Epidermal melanocyte (primary cell): ENCODE results near the gene DUSP7.

Source experiments
- DNase-seq: peaks from one replicate; pipeline ENCODE4 v3.0.0; 2011; ENCODE audit warnings: low spot score; ENCODE audit not compliant: insufficient read length

DUSP7 gene

DNA sequence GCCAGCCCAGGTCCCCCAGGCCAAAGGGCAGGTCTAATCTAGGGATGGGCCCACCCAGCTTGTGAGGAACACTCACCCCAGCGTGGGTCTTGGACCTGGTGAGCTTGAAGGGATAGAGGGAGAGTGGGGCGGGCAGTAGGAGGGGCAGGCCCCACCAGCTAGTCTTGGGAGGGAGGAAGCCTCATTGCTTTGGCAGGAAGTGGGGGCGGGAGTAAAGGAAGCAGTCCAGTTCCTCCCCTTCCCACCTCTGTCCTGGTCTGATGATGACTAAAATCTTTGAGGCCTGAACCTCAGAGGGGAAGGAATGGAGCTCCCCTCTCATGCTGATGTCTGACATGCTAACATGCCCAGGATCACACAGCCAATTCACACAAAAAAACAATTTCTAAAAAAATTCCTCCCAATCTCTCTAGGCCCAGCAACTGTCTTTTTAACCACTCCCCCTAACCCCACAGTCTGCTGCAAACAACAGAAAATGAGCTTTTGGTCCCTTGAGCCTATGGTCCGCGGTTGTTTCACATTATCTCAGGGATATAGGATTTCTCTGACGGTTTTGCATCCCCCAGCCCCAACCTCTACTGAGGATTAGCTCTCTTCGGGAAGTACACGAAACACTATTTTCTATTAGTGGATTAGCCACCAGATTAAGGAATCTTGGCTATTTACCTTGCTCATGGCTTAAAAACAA, 30.7 kb upstream of the DUSP7 start:
- no peak for DNase-seq

DNA sequence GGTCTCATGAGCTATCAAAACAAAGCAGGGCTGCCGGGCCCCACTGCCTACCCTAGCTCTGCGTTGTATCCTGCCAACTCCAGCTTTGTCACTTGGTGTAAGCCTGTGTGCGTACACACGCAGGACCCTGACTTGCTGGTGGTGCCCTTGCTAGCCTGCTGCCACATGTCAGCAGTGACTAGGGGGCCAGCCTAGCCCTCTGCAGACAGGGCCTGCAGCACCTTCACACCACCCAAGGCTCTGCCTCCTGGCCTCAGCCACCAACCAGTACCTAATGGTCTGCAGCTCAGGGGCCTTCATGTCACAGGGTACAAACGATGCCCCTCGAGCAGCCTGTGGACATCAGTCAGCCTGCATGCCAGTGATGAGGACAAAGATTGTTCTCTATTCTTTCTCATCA, 30.1 kb upstream of the DUSP7 start:
- DNase-seq: no peak

DNA sequence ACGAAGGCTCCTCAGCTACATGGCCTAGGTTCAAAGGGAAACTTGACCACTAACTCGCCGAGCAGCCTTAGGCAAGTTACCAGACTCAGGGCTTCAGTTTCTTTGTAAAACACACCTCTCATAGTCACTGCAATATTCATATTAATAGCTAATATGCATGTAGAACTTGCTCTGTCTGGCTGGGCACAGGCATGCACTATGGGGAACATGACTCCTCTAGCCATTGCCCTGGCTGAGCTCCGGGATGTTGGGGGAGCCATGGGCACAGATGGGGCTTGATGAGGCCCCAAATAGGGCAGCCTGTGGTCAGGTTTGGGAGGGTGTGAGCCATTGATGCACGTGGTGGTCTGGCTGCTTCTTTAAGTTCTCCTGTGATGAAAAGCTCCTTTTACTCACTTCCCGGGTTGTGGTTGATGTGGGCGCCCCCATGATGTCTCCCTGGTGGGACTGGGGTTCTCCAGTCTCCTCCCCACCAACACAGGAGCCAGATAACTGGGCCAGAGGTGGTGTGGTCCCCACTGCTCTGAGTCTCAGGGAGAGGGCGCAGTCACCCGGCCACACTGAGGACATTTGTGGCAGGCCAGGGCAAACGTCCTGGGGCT, 29.4 kb upstream of the DUSP7 start:
- DNase-seq: no peak

DNA sequence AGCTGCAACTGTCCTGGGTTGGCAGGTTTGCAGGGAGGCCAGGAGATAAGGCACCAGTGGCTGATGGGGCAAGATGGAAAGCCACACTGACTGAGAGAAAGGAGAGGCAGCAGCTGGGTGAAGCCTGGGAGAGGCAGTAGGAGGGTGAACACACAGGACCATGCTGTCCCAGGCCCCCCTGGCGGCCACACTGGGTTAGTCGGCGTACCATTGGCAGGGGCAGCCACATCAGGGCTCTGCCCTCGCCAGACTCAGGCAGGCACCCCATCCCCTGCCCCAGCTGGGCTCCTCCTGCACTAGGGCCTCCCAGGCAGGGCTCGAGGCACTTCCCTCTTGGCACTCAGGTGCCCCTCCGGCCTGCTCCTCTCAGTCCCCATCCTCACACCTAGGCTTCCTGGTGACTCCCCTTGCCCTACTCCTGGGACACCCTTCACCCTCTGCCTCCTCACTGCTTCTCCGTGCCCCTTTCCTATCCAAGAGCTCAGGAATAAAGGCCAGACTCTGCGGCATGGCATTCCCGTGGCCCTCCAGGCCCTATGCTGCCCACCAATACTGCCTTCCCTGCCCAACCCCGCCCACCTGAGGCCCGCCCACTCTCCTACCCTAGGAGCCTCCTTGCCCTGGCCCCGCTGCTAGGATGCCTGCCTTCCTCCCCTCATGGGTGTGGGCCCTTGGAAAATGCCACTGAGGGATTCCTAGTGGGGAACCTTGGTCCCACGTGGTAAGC, 28.7 kb upstream of the DUSP7 start:
- DNase-seq: no peak

DNA sequence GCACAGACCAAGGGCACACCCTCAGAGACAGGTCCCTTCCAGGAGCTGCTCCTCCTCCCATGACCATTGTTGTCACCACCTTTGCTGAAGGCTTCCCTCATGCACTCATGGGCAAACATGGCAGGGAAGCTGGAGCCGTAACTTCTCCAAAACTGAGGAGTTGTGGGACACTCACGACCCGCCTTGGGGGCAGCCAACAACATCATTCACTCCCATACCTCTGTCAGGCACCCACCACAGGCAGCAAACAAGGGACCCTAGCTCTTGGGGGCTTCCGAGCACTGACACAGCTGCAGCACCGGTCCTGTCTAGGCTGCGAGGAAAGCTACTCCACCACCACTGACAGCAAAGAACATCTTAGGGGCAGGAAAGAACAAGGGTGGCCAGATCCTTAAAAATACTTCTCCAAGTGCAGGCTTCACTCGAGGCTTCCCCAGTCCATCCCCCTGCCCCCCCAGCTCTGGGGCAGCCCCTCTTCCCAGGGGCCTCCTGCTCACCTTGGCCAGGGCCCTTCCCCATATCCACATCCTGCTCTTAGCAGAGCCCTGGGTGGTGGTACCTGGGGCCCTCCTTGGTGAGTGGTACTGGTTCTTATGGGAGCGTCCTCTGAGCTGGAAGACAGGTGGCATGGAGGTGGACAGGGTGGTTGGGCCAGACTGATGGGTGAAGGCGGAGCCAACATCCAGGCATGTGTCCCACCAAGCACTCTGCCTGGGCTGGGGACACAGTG, 28.0 kb upstream of the DUSP7 start:
- no peak for DNase-seq

DNA sequence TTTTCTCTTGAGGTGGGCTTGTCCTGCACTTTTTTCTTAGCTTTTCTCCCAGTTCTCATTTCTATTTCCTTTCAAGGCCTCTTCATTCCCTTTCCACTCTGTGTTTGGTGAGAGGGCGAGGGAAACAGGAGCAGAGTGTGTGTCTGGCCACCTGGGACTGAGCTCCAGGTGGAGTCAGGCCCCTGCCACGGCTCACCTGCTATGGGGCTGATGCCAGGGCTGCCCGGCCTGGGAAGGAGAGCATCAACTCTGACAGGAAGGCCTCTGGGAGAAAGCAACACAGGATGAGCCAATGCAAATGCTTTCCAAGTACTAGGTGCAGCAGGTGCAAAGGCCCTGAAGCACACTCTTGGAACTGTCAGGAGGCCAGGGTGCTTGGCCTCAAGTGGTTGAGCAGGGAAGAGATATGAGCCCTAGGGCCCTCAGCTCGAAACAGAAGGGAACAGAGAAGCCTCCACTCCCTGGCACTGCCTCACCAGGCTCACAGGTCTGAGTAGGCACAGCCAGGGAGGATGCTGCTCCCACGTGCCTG, 27.3 kb upstream of the DUSP7 start:
- no peak for DNase-seq

DNA sequence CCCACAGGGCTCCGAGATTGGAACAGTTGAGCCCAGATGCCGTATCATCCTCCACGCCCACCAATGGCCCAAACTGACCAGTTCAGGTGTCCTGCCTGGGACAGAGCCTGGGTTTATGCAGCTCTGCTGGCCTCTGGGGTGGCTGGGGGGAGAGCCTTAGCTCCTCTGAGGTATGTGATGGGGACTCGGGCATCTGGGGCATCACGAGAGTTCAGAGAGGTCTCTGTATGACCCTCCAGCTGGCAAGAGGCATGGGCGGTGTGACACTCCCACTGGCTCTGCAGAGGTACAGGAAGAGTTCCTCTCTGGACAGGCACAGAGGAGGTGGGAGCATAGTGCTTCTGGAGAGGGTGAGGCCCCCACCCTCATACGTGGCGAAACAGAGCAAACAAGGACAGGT, 26.6 kb upstream of the DUSP7 start:
- no peak for DNase-seq

DNA sequence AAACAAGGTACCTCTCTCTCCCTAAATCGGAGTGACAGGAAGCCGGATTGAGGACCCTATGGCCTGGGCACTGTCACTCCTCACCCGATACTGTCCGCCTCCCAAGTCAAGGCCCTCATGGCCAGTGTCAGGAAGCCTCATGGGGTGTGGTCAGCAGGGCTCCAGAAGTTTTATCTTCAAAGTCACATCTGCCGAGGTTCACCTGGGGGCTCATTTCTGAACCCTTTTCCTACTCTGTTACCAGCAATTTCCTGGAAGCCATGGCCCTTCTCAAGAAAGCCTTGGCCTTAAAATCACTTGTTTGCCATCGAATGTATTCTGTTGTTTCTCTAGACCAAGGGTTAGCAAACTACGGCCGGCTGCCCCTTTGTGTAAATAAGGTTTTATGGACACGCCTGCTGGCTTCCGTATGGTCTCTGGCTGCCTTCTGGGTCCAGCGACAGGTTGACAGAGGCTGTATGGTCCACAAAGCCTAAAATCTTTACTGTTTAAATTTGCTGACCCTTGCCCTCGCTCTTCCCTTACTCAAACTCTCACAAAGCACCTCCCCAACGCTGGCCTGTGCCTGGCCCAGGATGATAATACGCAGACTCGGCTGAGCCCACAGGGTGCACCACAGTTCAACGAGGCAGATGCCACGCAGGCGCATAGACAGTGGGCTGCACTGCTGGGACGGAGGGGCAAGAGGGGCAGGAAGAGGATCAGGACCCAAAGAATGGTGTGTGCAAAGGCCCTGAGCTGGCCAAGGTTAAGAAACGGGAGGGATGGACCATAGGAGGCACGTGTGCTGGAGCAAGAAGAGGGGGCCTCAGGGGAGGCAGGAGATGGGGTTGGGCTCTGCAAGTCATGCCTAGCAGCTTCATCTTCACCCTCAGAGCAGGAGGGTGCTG, 24.7 kb upstream of the DUSP7 start:
- no peak for DNase-seq

DNA sequence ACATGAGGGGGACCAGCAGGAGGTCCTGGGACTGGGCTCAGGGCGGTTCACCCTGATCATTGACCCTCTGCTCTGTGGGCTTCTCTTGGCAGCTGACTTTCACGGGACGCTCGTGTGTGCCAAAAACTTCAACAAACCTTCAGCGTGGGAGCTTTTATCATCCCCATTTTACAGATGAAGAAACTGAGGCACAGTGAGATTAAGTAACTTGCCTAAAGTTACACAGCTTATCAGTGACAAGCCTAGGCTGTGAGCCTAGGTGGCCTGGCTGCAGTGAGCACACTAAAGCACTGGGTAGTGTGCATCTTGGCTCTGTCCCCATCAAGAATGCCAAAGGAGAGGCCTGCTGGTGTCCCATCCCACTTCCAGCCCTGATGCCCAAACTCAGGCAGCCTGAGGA, 23.6 kb upstream of the DUSP7 start:
- no peak for DNase-seq

DNA sequence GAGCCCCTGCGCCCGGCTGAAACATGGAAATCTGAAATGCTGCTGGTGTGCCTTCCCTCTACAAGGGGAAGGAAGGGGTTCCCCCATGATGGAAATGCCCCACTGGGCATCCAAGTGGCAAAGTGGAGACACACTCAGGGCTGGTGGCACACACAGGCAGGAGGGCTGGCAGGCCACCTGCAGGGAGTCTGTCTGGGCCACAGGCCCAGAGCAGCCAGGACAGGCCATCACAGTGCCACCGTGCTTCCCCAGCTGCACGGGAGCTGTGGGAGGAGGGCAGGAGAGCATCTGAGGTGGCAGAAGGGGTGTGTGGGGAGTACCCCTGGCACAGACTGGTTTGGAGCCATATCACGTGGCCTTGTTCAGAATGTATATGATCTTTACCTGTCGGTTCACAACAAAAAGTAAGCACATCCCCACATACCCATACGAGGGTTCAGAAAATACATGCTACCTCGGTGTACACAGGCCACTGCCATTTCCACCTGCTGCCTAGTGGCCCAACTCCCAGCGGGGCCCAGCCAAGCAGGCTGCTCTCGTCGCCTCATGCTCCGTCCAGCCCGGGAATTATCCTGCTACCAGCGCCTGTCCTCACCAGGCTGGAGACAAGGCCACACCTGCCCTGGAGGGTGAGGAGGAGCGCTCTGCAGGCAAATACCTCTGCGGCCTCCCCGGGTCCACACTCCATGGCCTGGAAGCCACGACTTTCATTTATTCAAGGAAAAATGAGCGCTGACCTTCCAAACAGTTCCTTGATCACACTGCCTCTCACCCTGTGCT, 22.6 kb upstream of the DUSP7 start:
- no peak for DNase-seq

DNA sequence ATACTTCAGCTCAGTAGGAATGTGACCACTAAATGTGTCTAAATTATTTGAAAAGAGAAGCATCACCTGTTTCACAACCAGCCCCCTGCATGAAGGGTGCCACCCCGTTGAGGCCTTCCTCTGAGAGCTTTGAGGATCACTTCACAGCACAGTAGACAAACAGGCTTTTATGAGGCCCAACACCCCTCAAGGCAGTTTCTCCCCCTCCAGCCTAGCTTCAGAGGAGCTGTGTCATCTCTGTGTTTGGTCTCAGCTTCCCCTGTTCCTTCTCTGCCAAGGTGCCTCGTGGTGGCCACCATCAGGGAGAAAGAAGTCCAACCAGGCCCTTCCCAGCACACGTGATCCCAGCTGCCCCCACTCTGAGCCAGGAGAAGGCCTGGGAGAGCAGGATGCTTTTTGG, 21.6 kb upstream of the DUSP7 start:
- DNase-seq: no peak

DNA sequence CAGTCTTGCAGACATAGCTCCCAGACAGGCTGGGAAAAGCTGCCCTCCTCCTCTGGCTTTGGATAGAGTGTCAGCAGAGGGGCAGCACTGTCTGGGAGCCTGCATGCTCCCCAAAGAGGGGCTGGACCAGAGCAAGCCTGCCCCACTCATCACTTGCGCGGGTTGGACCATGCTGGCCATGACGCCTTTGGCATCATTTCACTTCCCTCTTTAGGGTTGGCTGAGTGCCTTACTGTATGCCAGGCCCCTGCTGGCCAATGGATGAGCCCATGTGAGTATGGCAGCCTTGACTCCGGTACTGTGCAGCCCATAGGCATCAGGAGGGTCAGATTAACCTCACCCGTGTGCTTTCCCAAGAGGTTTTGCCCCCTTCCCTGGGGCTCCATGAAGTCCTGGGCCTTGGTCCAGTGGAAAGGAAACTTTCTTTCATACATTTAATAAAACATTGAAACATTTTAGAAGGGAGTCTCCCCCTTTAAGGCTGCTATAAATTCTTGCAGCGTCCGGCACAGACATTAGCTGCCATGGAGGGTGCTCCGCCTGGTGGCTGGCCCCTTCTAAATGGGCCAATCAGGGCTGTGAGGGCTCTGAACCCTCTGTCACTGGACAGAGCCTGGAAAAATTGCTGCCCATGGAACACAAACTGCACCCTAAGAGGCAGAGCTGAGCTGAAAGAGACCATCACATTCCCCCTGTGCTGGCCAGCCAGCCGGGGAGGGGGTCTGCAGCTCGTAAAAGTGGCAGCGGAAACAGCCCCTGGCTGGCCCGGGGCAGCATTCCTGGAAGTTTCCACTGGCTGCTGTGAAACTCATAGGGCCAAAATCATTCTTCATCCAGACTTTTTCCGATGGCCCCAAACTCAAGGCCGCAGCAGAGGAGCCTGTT, 20.8 kb upstream of the DUSP7 start:
- no peak for DNase-seq

DNA sequence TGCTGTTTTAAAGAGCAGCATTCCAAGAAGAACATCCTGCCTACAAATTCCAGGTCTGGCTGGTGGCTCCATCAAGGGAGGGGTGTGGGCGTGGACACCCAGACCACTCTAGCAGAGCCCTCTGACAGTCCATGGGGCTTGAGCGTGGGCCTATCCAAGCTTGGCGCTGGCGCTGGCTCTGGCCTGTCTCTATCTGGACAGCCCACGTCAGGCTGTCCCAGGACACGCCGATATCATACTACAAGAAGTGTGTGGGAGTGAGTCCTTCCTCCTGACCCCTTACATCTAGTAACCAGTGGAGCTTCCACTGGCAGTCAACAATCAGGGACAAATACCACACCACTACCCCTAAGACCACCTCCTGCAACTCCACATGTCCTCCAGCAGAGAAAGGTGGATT, 17.1 kb upstream of the DUSP7 start:
- no peak for DNase-seq

DNA sequence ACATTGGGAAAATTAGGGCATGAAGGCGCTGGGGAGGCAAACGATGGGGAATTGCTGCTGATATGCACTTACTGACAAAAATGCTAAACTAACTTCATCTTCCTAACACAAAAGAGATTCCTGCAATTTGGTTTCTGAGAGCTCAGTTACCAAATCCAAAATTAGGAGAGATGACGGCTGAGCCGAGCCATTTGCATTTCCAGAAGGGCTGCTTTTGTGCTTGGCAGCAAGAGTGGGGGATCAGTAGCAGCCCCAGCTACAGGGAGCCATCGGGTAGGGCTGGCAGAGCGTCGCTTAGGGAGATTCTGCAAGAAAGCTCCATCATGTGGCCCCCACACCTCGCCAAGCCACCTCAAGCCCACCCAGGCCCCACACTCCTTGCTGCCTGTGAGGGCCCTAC, 16.1 kb upstream of the DUSP7 start:
- no peak for DNase-seq

DNA sequence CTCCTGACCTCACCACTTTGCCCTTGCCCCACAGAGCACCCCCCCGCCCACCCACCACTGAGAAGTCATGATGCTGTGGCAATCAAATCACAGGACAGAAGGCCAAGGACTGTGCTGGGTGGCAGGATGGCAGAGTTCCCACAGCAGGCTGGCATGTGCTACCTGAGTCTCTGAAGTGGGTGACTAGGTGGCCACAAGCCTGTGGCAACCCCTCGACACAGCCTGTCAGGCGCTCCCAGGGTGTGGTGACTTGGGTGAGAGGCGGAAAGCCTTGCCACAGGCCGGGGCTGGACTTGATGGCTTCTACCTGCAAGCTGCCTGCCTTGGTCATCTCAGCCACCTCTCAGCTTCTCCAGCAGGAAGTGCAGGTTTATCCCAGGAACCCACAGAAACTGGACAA, 15.6 kb upstream of the DUSP7 start:
- no peak for DNase-seq

DNA sequence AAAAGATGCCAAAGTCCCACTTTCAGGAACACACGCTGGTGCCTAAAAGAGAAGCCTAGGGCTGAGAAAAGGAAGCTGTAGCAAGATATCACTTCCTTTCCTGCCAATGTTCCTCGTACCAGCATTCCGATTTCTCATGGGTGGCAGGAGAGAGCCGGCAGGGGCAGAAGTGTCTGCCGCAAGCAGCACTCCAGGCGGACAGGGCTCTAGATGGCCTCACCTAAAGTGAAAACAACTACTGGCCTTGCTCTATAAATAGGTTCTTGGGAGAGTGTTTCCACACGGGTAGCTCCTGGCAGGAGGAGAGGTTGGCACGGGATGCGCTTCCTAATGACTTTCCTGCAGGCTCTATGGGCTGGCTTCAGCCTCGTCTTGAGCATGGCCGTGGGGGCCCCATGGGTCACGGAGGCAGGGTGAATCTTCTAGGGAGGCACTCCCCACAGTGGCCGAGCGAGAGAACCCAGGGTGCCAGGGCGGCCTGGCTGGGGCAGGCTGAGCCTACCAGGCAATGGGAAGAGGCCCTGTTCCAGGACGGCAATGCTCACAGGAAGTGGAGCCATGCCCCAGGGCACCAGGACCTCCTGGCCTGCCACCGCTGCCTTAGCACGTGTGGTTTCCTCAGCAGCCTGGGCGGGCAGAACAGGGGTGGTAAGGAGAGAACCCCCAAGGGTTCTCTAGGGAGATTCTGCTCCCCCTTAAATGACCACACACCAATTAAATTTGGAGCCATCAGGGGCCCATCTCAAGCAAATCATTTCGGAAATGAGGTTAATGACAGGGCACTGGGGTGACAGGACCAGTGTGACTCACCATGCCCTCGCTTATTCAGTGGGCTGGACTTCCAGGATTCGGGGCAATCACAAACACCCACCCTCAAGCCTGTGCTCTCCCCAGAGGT, 14.6 kb upstream of the DUSP7 start:
- DNase-seq: peak; percentile 38

DNA sequence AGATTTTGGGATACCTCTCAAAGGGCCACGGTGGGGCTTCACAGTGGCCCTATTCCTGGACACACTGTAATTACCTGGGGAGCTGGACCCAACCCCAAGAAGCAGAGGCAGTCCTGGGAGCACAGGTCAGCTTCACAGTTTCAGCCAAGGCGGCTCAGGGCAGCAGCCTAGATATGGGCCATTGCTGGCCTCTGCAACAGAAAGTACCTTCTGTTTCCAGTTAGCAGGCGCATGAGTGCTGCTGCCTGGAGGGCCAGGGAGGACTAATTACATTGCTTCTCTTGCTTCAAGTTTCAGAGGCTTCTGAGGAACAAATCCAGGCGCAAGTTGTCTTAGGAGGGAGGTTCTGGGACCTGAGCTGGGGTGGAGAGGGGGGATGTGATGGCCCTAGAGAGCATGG, 13.5 kb upstream of the DUSP7 start:
- no peak for DNase-seq

DNA sequence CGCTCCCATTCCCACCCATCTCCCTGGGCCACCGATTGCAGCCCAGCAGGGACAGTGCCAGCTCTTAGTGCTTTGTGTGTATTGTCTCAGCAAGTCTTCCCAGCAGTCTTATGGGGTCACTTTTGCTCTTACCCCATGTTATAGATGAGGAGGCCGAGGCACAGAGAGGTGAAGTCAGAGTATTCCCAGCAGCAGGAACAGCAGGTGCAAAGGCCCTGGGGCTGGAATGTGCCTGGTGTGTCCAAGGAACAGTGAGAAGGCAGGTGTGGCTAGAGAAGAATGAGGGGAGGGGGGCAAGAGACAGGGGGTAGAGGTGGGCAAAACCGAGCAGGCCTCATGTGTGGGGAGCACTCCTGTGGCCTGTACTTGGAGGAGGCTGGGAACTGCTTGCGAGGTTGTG, 12.8 kb upstream of the DUSP7 start:
- DNase-seq: no peak
